ENCODE results near the gene TELO2.

- TF ChIP-seq CTCF (IDR thresholded peaks at IDR 0.05) (no peak), POLR2A (IDR thresholded peaks at IDR 0.05) (no peak)
Measured at GRCh38 chr16:1496464-1496863, 3.3 kb downstream of the TELO2 start.

Data from esophagus squamous epithelium (tissue), 4 donors.